Fibroblast of lung (primary cell): ENCODE measurements around the gene KCNH2. TPM values are rescaled to one million over a fixed set of nuclear protein-coding genes. Genes with fewer than 3 reads are reported as not detected.

Experiments
- DNase-seq, 2 donors: peaks; one replicate each; pipeline versions ENCODE4 v3.0.0 to v3.0.0-alpha.2; 2010; ENCODE audit warnings: low read depth in 2 of 2
- H2AFZ ChIP-seq: 2 replicates; pipeline ENCODE4 v1.5.1; 2012; ENCODE audit warnings: low read length, control low read depth, inconsistent platforms
- H3K27ac ChIP-seq: 2 replicates; pipeline ENCODE4 v1.5.1; 2011; ENCODE audit warnings: low read length, control low read depth; ENCODE audit not compliant: insufficient read depth
- H3K27me3 ChIP-seq: 2 replicates; pipeline ENCODE4 v1.5.1; 2011; ENCODE audit warnings: mild to moderate bottlenecking, low read length; ENCODE audit not compliant: control insufficient read depth, insufficient read depth
- H3K36me3 ChIP-seq: 2 replicates; pipeline ENCODE4 v1.5.1; 2011; ENCODE audit warnings: low read length; ENCODE audit not compliant: control insufficient read depth, insufficient read depth
- H3K4me1 ChIP-seq: 2 replicates; pipeline ENCODE4 v1.5.1; 2011; ENCODE audit warnings: low read length; ENCODE audit not compliant: control insufficient read depth, insufficient read depth; ENCODE audit errors: extremely low read depth
- H3K4me2 ChIP-seq: 2 replicates; pipeline ENCODE4 v1.5.1; 2011; ENCODE audit warnings: low read length, control low read depth; ENCODE audit not compliant: insufficient read depth; ENCODE audit errors: extremely low read depth
- H3K4me3 ChIP-seq, 4 experiments: fragments of 200-600 bp in 1 of 4; sonication (generic) in 1 of 4; replicated peaks in 1 of 4; 2 replicates each; pipeline ENCODE4 v1.5.1; 2011 to 2016; ENCODE audit warnings: low read length in 4 of 4, low read depth in 3 of 4, mild to moderate bottlenecking in 3 of 4, control low read depth in 2 of 4, inconsistent platforms in 1 of 4, mixed read lengths in 1 of 4; ENCODE audit not compliant: insufficient read depth in 1 of 4; ENCODE audit errors: control extremely low read depth in 1 of 4
- H3K79me2 ChIP-seq: 2 replicates; pipeline ENCODE4 v1.5.1; 2012; ENCODE audit warnings: mild to moderate bottlenecking, low read length, inconsistent platforms; ENCODE audit not compliant: control insufficient read depth, insufficient read depth
- H3K9ac ChIP-seq: 2 replicates; pipeline ENCODE4 v1.5.1; 2011; ENCODE audit warnings: mild to moderate bottlenecking, low read length, control low read depth; ENCODE audit not compliant: insufficient read depth
- H3K9me3 ChIP-seq: 2 replicates; pipeline ENCODE4 v1.5.1; 2012; ENCODE audit warnings: low read depth, low read length; ENCODE audit not compliant: control insufficient read depth, insufficient read depth
- H4K20me1 ChIP-seq: 2 replicates; pipeline ENCODE4 v1.5.1; 2011; ENCODE audit warnings: low read length; ENCODE audit not compliant: control insufficient read depth, insufficient read depth; ENCODE audit errors: extremely low read depth
- CTCF ChIP-seq, 2 donors: IDR thresholded peaks in 1 of 2; conservative IDR thresholded peaks in 1 of 2; 1 replicate in 1 of 2; 2 replicates in 1 of 2; pipeline ENCODE4 v1.5.1; 2011 to 2012; ENCODE audit warnings: low read length in 2 of 2, control low read depth in 1 of 2, inconsistent platforms in 1 of 2, low read depth in 1 of 2, mild to moderate bottlenecking in 1 of 2
- EZH2 ChIP-seq: IDR thresholded peaks from 2 replicates; pipeline ENCODE4 v1.5.1; 2012; ENCODE audit warnings: low read length, control low read depth, mild to moderate bottlenecking; ENCODE audit errors: missing control alignments
- polyA plus RNA-seq, 2 donors: library from polyadenylated mRNA; depleted of rRNA in 1 of 2; stranded (reverse) in 1 of 2; unstranded in 1 of 2; fragments of >200 nt; gene quantifications; 2 replicates each; pipeline ENCODE4 v1.2.1, GENCODE V29; 2011 to 2012; ENCODE audit warnings: missing spikeins in 1 of 2
- total RNA-seq: library from RNA; depleted of rRNA; stranded (reverse); fragments of >200 nt; gene quantifications from 2 replicates; pipeline ENCODE4 v1.2.1, GENCODE V29; 2014

Gene KCNH2
- total and polyA plus RNA-seq, 2 donors (not counting 1 experiment from before 2014, with no cell fraction given) = 0.15 to 6.1 TPM

DNA sequence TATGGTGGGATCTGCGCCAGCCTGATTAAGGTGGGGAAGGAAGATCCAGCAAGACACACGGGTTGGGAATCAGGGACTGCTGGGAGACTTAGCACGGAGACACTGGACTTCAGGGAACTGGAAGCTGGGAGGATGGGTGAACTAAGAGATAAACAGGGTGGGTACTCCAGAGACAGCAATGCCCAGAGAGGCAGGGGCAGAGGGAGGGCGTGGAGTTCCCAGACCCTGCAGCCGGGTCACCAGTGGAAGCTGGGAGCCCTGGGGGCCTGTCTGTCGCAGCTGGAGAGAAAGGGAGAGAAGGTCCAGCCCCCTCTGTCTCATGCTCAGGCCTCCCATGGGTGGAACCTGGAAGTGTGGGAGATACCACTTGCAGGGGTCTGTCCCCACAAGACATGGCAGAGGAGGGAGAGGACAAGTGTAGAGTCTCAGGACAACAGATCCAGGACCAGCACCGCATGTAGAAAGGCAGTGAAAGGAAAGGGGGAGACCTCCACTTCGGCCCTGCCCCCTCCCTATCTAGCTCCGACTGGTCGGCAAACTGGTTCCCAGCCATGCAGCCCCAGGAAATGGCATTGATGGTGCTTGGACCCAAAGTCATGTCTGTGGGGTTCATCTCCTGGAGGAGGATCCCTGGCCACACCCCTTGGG, 81.4 kb downstream of the KCNH2 start:
- H3K27me3 ChIP-seq = no peaks in the 10 kb centered on the region
- TF ChIP-seq CTCF (conservative IDR thresholded peaks at IDR 0.05 in 1 of 2, IDR thresholded peaks at IDR 0.05 in 1 of 2; ENCODE audit: low read depth in 1 of 2, low read length in 2 of 2) = no peak
- TF ChIP-seq EZH2 = no peak
- H4K20me1 ChIP-seq = no peaks in the 10 kb centered on the region
- no peaks in the 10 kb centered on the region for H3K4me1 ChIP-seq
- H3K9me3 ChIP-seq = no peaks in the 10 kb centered on the region
- H3K79me2 ChIP-seq = no peaks in the 10 kb centered on the region
- no peak overlapping the region for H3K4me3 ChIP-seq
- no peak overlapping the region for H3K9ac ChIP-seq
- H3K27ac ChIP-seq = no peak overlapping the region
- H3K36me3 ChIP-seq = no peaks in the 10 kb centered on the region
- H2AFZ ChIP-seq = no peak overlapping the region
- no peak for DNase-seq
- H3K4me2 ChIP-seq = no peak overlapping the region

- Histone ChIP-seq H3K9me3 (no peaks in the 10 kb centered on the region), H2AFZ (no peak overlapping the region), H3K9ac (no peak overlapping the region), H3K4me2 (no peak overlapping the region), H3K27me3 (no peaks in the 10 kb centered on the region), H3K27ac (no peak overlapping the region), H3K4me3 (no peak overlapping the region), H4K20me1 (no peaks in the 10 kb centered on the region), H3K36me3 (no peaks in the 10 kb centered on the region), H3K79me2 (no peaks in the 10 kb centered on the region), H3K4me1 (no peaks in the 10 kb centered on the region)
- TF ChIP-seq EZH2 = no peak
- TF ChIP-seq CTCF (conservative IDR thresholded peaks at IDR 0.05 in 1 of 2, IDR thresholded peaks at IDR 0.05 in 1 of 2; ENCODE audit: low read depth in 1 of 2, low read length in 2 of 2) = no peak
- no peak for DNase-seq
These were observed 82.3 kb downstream of the KCNH2 start for GRCh38 chr7:150895809-150896208.

Other genes starting within 250 kb of the KCNH2 start
- not detected in 2 replicates for gene GIMAP5, start 240.9 kb downstream of the KCNH2 start, total RNA-seq
- gene GIMAP5, start 240.9 kb downstream of the KCNH2 start, polyA plus RNA-seq = not detected in 2 replicates
- gene TMEM176B, start 178.0 kb downstream of the KCNH2 start, total RNA-seq = 26.8 and 95.3 TPM in 2 replicates
- gene TMEM176B, start 178.0 kb downstream of the KCNH2 start, polyA plus RNA-seq = 0.78 and 1.1 TPM in 2 replicates
- 14.2 and 61.1 TPM in 2 replicates for gene TMEM176A, start 177.6 kb downstream of the KCNH2 start, total RNA-seq
- 0.12 and 0.38 TPM in 2 replicates for gene TMEM176A, start 177.6 kb downstream of the KCNH2 start, polyA plus RNA-seq
- gene AOC1, start 125.8 kb downstream of the KCNH2 start, total RNA-seq = not detected in 2 replicates
- gene AOC1, start 125.8 kb downstream of the KCNH2 start, polyA plus RNA-seq = not detected in 2 replicates
- gene NOS3, start 12.7 kb upstream of the KCNH2 start, total RNA-seq = 0.50 and 0.77 TPM in 2 replicates
- 0.12 and 0.38 TPM in 2 replicates for gene NOS3, start 12.7 kb upstream of the KCNH2 start, polyA plus RNA-seq
- under 0.01 TPM in 1 of 2 replicates, not detected in the other for gene ATG9B, start 46.2 kb upstream of the KCNH2 start, total RNA-seq
- gene ATG9B, start 46.2 kb upstream of the KCNH2 start, polyA plus RNA-seq = 0.03 TPM in 2 replicates
- gene ABCB8, start 50.1 kb upstream of the KCNH2 start, total RNA-seq = 16.4 and 20.0 TPM in 2 replicates
- 12.1 and 14.5 TPM in 2 replicates for gene ABCB8, start 50.1 kb upstream of the KCNH2 start, polyA plus RNA-seq
- under 0.01 and 0.17 TPM in 2 replicates for gene ASIC3, start 70.2 kb upstream of the KCNH2 start, total RNA-seq
- gene ASIC3, start 70.2 kb upstream of the KCNH2 start, polyA plus RNA-seq = 0.05 and 0.07 TPM in 2 replicates
- gene CDK5, start 79.6 kb upstream of the KCNH2 start, total RNA-seq = 25.9 and 27.7 TPM in 2 replicates
- 15.1 and 24.7 TPM in 2 replicates for gene CDK5, start 79.6 kb upstream of the KCNH2 start, polyA plus RNA-seq
- 56.0 and 61.8 TPM in 2 replicates for gene SLC4A2, start 81.3 kb upstream of the KCNH2 start, total RNA-seq
- gene SLC4A2, start 81.3 kb upstream of the KCNH2 start, polyA plus RNA-seq = 30.5 and 54.1 TPM in 2 replicates
- gene FASTK, start 102.5 kb upstream of the KCNH2 start, total RNA-seq = 64.7 and 69.5 TPM in 2 replicates
- 33.8 and 34.1 TPM in 2 replicates for gene FASTK, start 102.5 kb upstream of the KCNH2 start, polyA plus RNA-seq
- gene TMUB1, start 105.2 kb upstream of the KCNH2 start, total RNA-seq = 14.1 and 20.3 TPM in 2 replicates
- gene TMUB1, start 105.2 kb upstream of the KCNH2 start, polyA plus RNA-seq = 11.9 and 17.1 TPM in 2 replicates
- gene AGAP3, start 108.2 kb upstream of the KCNH2 start, total RNA-seq = 34.2 and 44.9 TPM in 2 replicates
- gene AGAP3, start 108.2 kb upstream of the KCNH2 start, polyA plus RNA-seq = 32.9 and 33.5 TPM in 2 replicates
- not detected in 2 replicates for gene GBX1, start 189.4 kb upstream of the KCNH2 start, total RNA-seq
- gene GBX1, start 189.4 kb upstream of the KCNH2 start, polyA plus RNA-seq = not detected in 2 replicates
- gene ASB10, start 208.9 kb upstream of the KCNH2 start, total RNA-seq = not detected in 2 replicates
- not detected in 2 replicates for gene ASB10, start 208.9 kb upstream of the KCNH2 start, polyA plus RNA-seq
- not detected in 2 replicates for gene H2BK1, start 232.2 kb upstream of the KCNH2 start, total RNA-seq
- gene H2BK1, start 232.2 kb upstream of the KCNH2 start, polyA plus RNA-seq = not detected in 2 replicates
- gene ABCF2, start 248.9 kb upstream of the KCNH2 start, total RNA-seq = 46.4 and 46.7 TPM in 2 replicates
- gene ABCF2, start 248.9 kb upstream of the KCNH2 start, polyA plus RNA-seq = 41.6 and 66.1 TPM in 2 replicates